ENCODE measurements around the gene UBQLN4. TPM values are rescaled to one million over a fixed set of nuclear protein-coding genes. Genes with fewer than 3 reads are reported as not detected.
A peak's percentile ranks its signal among the peaks of the same experiment; 100 is the strongest.

Gene UBQLN4
- total and polyA plus RNA-seq, 2 donors (not counting 3 experiments of a cell fraction or from before 2014, with no cell fraction given), result 50.5 to 50.8 TPM

DNA sequence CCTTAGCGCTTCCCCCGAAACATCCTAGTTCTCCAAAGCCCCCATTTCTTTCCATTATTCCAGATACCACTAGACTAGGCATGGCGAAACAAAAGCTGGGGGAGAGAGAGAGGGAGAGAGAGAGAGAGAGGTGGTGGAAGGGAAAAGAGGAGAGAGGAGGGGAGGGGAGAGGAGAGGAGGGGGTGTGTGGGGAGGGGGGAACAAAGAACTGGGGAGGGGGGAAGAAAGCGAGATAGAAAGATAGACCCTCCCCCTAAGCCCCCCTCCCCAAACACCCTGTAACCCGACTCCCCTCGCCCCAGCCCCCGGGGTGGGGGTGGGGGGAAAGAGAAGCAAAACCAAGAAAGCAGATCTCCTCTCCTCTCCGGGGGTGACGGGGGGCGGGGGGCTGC is 28.3 kb upstream of the UBQLN4 start:
- ChIA-PET POLR2A (no interaction called here), CTCF (interaction anchor here (0.8 to 2.7 kb wide), 7 partner anchors 15 to 144 kb away, joined by 3 to 11 read pairs (median 5); partner anchors contain the start of gene UBQLN4)
- peak overlapping the region; percentile 66 for H3K9ac ChIP-seq (replicated peaks; ENCODE audit: extremely low read depth, insufficient read depth, low read length)
- peaks cover 28% of the 10 kb centered on the region for H3K4me1 ChIP-seq (ENCODE audit: control insufficient read depth, extremely low read depth, insufficient read depth, low read length)
- no peak overlapping the region for H3K27ac ChIP-seq (ENCODE audit: insufficient read depth, low read depth, low read length)
- dilution Hi-C loops (cut with MboI; ENCODE audit: extremely low pct_ligation_motif_present, low sequenced_read_pairs) (no loop called here), intact Hi-C loops (cut with micrococcal nuclease) (loop anchor here (1.0 to 10.0 kb wide), 2 partner anchors 28 to 253 kb away; partner anchors contain the start of genes CCT3, LAMTOR2 and TSACC)
- H3K79me2 ChIP-seq (ENCODE audit: control insufficient read depth, insufficient read depth, low read length), result peaks cover 42% of the 10 kb centered on the region
- H3K27me3 ChIP-seq (ENCODE audit: control insufficient read depth in 2 of 2, insufficient read depth in 2 of 2, low read length in 2 of 2), result no peaks in the 10 kb centered on the region
- H3K9me3 ChIP-seq (replicated peaks; ENCODE audit: control insufficient read depth, insufficient read depth, low read length), result no peaks in the 10 kb centered on the region
- no peaks in the 10 kb centered on the region for H3K9me1 ChIP-seq (replicated peaks; ENCODE audit: control insufficient read depth, extremely low read depth, insufficient read depth, low read length)
- peak overlapping the region; percentile 56 for H3K4me2 ChIP-seq (ENCODE audit: insufficient read depth, low read length)
- no peak for TF ChIP-seq POLR2A (IDR thresholded peaks at IDR 0.05; ENCODE audit: low read depth, low read length)
- TF ChIP-seq GATA2 (IDR thresholded peaks at IDR 0.05; ENCODE audit: insufficient read depth, insufficient read length, low read depth, low read length), result no peak
- TF ChIP-seq FOS (IDR thresholded peaks at IDR 0.05; ENCODE audit: borderline replicate concordance, insufficient read depth, low read length), result no peak
- TF ChIP-seq MYC (IDR thresholded peaks at IDR 0.05; ENCODE audit: low read depth, low read length), result no peak
- TF ChIP-seq, protein P1, sequence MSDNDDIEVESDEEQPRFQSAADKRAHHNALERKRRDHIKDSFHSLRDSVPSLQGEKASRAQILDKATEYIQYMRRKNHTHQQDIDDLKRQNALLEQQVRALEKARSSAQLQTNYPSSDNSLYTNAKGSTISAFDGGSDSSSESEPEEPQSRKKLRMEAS (IDR thresholded peaks at IDR 0.05; ENCODE audit: insufficient read depth, insufficient read length), result no peak
- TF ChIP-seq EZH2 (IDR thresholded peaks at IDR 0.05; ENCODE audit: borderline replicate concordance, low read depth, low read length, severe bottlenecking), result no peak
- no peak for TF ChIP-seq JUN (IDR thresholded peaks at IDR 0.05; ENCODE audit: borderline replicate concordance, insufficient read depth, insufficient read length, low read depth)
- TF ChIP-seq, protein P2, sequence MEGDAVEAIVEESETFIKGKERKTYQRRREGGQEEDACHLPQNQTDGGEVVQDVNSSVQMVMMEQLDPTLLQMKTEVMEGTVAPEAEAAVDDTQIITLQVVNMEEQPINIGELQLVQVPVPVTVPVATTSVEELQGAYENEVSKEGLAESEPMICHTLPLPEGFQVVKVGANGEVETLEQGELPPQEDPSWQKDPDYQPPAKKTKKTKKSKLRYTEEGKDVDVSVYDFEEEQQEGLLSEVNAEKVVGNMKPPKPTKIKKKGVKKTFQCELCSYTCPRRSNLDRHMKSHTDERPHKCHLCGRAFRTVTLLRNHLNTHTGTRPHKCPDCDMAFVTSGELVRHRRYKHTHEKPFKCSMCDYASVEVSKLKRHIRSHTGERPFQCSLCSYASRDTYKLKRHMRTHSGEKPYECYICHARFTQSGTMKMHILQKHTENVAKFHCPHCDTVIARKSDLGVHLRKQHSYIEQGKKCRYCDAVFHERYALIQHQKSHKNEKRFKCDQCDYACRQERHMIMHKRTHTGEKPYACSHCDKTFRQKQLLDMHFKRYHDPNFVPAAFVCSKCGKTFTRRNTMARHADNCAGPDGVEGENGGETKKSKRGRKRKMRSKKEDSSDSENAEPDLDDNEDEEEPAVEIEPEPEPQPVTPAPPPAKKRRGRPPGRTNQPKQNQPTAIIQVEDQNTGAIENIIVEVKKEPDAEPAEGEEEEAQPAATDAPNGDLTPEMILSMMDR (IDR thresholded peaks at IDR 0.05; ENCODE audit: extremely low read depth in 1 of 2, insufficient read depth in 1 of 2, low read depth in 1 of 2, low read length in 2 of 2), result no peak
- TF ChIP-seq POLR2AphosphoS5 (IDR thresholded peaks at IDR 0.05; ENCODE audit: insufficient read depth, low read depth, low read length), result no peak
- H3K36me3 ChIP-seq (ENCODE audit: control insufficient read depth in 2 of 2, extremely low read depth in 1 of 2, insufficient read depth in 2 of 2, low read length in 2 of 2), result peaks cover 7 to 9% of the 10 kb centered on the region in 2 experiments
- FAIRE-seq (no peak), DNase-seq (ENCODE audit: low read depth, low spot score) (no peak)
- no peak overlapping the region for H2AFZ ChIP-seq (ENCODE audit: low read depth, low read length)
- peak overlapping the region; percentile 51 to 97 (median 79) for H3K4me3 ChIP-seq (replicated peaks in 1 of 3; ENCODE audit: insufficient read depth in 1 of 3, low read depth in 1 of 3, low read length in 3 of 3)
- no TSS peak for BruUV-seq (replicated peaks)
- no peaks in the 10 kb centered on the region for H4K20me1 ChIP-seq (replicated peaks; ENCODE audit: control insufficient read depth, extremely low read depth, insufficient read depth, low read length)

All from endothelial cell of umbilical vein (primary cell).